ENCODE measurements around the gene WDR87.

DNA sequence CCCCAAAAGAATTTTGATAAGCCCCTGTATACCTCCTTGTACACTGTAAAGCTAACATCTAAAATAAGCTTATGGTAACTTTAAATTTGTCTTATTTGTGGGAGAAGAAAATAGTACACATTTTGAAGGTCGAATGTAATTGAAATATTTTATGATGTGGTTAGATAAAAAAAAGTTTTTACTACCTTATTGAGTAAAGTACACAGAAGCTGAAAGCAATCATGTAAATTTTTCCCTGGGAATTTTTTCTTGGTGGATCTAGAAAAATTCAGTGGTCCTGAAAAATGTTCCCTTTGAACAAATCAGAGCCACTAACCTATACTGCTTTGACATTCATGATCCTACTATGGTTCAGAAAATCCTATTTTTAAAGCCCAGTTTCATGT, 47.5 kb upstream of the WDR87 start:
- TF ChIP-seq CTCF (IDR thresholded peaks at IDR 0.05; ENCODE audit: low read length) (no peak), EZH2 (optimal IDR thresholded peaks at IDR 0.05; ENCODE audit: low read depth, low read length) (no peak), EZH2phosphoT487 (IDR thresholded peaks at IDR 0.05; ENCODE audit: low read length) (no peak)
